Panc1 (cell line): Measurements from ENCODE around the gene ATP6V1G3. TPM values are rescaled to one million over a fixed set of nuclear protein-coding genes. Genes with fewer than 3 reads are reported as not detected.

Experiments used
- total RNA-seq: library from RNA; stranded (reverse); gene quantifications from one replicate; pipeline ENCODE4 v1.2.1, GENCODE V29; 2021; ENCODE audit not compliant: unreplicated experiment

ATP6V1G3 gene
- total RNA-seq, 1 experiment from 2014 or later: not detected

Other genes with a start within 250 kb of the ATP6V1G3 start
- 1.4 TPM for gene PTPRC, start 98.4 kb upstream of the ATP6V1G3 start, total RNA-seq